Astrocyte (in vitro differentiated cells and primary cell): ENCODE measurements around the gene SLC27A2.

Experiments
- CTCF ChIP-seq: IDR thresholded peaks from 2 replicates; pipeline ENCODE4 v1.5.1; 2011; ENCODE audit warnings: low read depth, mild to moderate bottlenecking, inconsistent platforms, low read length, moderate library complexity; ENCODE audit not compliant: insufficient read depth
- EZH2 ChIP-seq: IDR thresholded peaks from 2 replicates; pipeline ENCODE4 v1.6.1; 2012; ENCODE audit warnings: mild to moderate bottlenecking, low read length, inconsistent platforms; ENCODE audit not compliant: insufficient read depth

- TF ChIP-seq CTCF: no peak
- no peak for TF ChIP-seq EZH2
These were observed 30.5 kb upstream of the SLC27A2 start for GRCh38 chr15:50151476-50151875.
